ENCODE measurements around the gene NUCB1.
"Not testable (repeated sequence)": the region's sequence is repeated elsewhere in the genome, so short reads cannot be mapped to it uniquely, and the experiment has no call there.

Gene NUCB1

DNA sequence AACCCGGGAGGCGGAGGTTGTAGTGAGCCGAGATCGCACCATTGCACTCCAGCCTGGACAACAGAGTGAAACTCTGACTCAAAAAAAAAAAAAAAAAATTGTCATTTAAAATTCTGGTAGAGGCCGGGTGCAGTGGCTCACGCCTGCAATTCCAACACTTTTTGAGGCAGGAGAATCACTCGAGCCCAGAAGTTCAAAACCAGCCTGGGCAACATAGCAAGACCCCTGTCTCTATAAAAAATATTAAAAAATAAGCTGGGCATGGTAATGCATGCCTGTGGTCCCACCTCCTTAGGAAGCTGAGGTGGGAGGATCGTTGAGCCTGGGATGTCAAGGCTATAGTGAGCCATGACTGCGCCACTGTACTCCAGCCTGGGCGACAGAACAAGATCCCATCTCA is 6.2 kb downstream of the NUCB1 start:
- no peak for DNase-seq

DNA sequence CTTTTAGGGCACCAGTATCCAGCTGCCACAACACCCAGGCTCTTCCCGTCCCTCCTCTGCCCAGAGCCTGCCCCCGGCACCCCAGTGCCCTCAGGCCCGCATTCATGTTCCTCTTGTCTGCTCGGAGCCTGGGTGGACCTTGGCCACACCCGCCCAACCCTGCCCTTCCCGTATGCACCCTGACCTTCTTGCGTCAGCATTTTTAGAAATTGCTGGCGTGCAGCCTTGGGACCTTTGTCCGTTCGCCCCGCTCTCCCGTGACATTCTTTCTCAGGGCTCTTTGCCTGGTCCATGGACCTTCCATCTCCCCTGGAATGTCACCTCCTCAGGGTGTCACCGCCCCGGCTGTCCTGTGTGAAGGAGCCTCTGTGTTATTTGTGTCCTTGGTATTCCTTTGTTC is 7.6 kb downstream of the NUCB1 start:
- no peak for DNase-seq

DNA sequence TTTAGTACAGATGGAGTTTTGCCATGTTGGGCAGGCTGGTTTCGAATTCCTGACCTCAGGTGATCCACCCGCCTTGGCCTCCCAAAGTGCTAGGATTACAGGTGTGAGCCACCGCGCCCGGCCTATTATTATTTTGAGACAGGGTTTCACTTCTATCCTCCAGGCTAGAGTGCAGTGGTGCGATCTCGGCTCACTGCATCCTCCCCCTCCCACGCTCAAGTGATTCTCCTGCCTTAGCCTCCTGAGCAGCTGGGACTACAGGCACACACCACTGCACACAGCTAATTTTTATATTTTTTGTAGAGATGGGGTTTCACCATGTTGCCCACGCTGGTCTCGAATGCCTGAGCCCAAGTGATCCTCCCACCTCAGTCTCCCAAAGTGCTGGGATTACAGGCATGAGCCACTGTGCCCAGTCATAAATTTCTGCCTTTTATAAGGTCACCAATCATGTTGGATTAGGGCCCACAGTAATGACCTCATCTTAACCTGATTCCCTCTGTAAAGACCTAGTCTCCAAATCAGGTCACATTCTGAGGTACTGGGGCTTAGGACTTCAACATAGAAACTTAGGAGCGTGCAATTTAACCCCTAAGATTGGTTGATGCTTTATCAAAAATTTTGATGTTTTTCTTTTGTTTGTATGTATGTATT is 9.4 kb downstream of the NUCB1 start:
- DNase-seq = not testable (repeated sequence)

DNA sequence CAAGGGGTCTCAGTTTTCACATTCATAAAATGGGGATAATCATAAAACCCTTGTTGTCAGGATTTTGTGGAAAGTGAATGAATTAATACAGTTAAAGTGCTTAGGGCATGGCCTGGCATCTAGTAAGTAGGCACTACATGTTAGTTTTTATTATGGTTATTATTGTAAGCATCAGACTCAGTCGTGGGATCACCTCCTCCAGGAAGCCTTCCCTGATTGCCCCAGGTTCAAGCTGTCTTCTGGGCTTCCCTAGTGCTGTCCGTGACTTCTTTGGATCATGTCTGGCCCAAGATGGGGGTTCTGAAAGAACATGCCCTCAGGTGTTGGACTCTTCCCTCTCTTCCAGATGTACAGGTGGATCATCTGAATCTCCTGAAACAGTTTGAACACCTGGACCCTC is 10.7 kb downstream of the NUCB1 start:
- no peak for DNase-seq

DNA sequence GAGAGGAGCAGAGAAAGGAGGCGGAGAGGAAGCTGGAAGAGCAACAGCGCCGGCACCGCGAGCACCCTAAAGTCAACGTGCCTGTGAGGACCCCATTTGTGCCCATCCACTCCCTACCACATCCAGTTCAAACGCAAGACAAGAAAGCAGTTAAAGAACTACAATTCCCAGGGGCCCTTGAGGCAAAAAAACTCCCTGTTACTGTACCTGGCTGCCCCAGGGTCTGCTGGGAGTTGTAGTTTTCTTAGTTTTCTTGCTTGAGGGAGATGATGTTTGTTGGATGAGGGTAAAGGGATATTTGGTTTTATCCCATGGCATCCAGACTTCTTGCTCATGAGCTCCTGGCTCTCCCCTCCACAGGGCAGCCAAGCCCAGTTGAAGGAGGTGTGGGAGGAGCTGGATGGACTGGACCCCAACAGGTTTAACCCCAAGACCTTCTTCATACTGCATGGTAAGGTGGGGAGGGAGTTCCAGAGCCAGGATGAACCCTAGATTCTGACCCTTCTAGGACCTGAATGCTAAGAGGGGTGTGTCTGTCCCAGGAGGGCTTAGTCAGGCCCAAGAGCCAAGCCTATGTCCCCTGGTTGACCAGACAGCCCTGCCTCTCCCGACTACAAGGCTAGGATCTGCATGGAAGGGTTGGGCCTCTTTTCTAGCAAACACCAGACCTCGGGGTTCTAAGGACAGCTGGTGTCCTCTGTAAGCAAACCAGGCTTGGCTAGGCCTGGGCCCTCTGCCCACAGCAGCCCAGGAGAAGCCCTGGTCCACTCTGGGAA is 13.2 kb downstream of the NUCB1 start:
- DNase-seq = no peak

DNA sequence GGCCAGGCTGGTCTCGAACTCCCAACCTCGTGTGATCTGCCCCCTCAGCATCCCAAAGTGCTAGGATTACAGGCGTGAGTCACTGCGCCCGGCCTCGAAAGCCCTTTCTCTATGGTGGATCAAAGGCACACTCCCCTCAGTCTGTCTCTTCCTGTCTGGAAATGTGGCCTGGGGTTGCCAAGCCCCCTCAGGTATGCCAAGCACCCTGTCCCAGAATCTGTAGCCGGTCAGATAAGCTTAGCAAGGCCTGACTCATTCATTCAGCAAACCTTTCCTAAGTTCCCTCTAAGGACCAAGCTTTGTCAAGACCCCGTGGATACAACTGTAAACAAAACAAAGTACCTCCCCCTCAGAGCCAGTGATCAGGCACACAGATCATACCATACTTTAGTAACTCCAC is 14.1 kb downstream of the NUCB1 start:
- DNase-seq = no peak

DNA sequence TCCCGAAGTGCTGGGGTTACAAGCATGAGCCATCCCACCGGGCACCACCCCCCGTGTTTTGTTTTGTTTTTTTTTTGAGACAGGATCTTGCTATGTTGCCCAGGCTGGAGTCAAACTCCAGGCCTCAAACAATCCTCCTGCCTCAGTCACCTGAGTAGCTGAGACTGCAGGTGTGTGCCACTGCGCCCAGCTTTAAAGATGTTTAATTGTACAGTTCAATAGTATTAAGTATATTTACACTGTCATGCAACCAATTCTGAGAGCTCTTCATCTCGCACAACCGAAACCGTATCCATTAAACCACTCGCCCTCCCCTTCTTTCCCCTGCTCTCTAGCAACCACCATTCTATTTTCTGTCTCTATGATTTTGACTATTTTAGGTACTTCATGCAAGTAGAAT is 15.6 kb downstream of the NUCB1 start:
- no peak for DNase-seq

DNA sequence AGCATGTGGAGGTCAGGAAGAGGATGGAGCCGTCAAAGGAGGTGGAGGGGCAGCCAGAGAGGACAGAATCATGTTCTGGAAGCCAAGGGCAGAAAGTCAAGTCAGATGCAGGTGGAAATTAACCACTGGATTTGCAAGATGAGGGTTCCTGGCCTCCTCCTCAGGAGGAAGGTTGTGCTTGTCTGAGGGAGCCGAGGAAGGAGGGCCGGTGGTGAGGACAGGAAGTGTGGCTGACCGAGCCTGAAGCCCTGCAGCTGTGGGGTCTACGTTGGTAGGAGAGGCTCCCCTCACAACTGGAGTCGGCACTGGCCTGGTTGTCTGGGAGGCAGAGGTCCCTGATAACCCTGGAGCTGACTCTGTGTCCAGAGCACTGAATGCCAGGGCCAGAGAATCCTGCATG is 18.0 kb downstream of the NUCB1 start:
- DNase-seq = no peak

DNA sequence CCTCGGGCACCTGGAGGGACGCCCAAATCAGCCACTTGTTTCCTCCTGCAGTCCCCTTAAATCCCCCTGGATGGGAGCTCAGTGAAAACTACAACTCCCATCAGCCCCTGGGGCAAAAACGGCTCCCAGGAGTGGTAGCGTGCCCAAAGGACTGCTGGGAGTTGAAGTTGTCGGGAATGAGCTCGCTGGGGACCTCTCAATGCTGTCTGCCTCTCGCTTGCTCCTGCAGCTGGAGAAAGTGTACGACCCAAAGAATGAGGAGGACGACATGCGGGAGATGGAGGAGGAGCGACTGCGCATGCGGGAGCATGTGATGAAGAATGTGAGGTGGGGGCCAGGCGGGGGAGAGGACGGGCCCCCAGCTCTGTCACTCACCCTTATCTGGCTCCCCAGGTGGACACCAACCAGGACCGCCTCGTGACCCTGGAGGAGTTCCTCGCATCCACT is 18.7 kb downstream of the NUCB1 start:
- no peak for DNase-seq

DNA sequence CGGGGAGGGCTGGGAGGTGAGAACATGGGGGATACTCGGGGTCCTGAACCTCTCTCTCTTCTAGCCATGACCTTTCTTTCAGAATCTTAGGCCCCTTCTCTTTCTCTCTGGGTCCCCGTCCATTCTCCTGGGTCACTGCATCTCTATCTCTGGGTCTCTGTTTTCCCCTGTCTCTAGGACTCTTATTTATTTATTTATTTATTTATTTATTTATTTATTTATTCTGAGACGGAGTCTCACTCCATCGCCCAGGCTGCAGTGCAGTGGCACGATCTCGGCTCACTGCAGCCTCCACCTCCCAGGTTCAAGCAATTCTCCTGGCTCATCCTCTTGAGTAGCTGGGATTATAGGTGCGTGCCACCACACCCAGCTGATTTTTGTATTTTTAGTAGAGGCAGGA is 19.2 kb downstream of the NUCB1 start:
- not testable (repeated sequence) for DNase-seq

DNA sequence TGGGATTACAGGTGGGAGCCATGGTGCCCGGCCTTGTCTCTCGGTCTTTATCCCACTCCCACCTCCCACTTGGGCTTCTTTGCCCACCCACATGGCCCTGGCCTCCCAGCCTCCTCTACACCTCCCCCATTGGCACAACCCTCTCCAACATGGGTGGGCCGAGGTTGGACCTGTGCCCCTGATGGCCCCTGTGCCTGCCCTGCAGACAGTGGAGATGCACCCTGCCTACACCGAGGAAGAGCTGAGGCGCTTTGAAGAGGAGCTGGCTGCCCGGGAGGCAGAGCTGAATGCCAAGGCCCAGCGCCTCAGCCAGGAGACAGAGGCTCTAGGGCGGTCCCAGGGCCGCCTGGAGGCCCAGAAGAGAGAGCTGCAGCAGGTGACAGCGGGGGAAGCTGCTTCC is 20.8 kb downstream of the NUCB1 start:
- DNase-seq = no peak

DNA sequence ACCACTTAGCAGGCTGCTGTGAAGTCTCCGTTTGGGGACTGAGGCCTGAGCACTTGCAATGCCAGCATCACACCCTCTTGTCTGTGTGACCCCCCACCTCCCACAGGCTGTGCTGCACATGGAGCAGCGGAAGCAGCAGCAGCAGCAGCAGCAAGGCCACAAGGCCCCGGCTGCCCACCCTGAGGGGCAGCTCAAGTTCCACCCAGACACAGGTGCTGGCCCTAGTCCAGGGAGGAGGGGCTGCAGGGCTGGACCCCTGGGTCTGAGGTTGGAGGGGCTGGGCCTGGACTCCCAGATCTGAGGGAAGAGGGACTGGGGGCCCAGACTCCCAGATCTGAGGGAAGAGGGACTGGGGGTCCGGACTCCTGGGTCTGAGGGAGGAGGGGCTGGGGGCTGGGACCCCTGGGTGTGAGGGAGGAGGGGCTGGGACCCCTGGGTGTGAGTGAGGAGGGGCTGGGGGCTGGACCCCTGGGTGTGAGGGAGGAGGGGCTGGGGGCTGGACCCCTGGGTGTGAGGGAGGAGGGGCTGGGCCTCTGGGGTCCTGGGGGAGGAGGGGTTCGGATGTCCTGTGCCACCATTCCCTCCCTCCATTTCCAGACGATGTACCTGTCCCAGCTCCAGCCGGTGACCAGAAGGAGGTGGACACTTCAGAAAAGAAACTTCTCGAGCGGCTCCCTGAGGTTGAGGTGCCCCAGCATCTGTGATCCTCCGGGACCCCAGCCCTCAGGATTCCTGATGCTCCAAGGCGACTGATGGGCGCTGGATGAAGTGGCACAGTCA is 21.8 kb downstream of the NUCB1 start:
- DNase-seq = no peak

DNA sequence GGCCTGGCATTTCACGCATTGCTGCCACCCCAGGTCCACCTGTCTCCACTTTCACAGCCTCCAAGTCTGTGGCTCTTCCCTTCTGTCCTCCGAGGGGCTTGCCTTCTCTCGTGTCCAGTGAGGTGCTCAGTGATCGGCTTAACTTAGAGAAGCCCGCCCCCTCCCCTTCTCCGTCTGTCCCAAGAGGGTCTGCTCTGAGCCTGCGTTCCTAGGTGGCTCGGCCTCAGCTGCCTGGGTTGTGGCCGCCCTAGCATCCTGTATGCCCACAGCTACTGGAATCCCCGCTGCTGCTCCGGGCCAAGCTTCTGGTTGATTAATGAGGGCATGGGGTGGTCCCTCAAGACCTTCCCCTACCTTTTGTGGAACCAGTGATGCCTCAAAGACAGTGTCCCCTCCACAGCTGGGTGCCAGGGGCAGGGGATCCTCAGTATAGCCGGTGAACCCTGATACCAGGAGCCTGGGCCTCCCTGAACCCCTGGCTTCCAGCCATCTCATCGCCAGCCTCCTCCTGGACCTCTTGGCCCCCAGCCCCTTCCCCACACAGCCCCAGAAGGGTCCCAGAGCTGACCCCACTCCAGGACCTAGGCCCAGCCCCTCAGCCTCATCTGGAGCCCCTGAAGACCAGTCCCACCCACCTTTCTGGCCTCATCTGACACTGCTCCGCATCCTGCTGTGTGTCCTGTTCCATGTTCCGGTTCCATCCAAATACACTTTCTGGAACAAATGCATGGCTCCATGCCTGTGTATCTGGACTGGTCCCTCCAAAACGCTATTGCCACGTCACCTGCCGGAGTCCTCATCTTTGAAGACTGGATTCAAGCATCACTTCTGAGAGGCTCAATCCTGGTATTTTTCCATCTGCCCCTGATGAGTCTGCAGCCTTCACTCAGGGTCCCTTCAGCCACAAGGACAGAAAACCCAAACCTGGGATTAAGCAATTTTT is 22.7 kb downstream of the NUCB1 start:
- no peak for DNase-seq

DNA sequence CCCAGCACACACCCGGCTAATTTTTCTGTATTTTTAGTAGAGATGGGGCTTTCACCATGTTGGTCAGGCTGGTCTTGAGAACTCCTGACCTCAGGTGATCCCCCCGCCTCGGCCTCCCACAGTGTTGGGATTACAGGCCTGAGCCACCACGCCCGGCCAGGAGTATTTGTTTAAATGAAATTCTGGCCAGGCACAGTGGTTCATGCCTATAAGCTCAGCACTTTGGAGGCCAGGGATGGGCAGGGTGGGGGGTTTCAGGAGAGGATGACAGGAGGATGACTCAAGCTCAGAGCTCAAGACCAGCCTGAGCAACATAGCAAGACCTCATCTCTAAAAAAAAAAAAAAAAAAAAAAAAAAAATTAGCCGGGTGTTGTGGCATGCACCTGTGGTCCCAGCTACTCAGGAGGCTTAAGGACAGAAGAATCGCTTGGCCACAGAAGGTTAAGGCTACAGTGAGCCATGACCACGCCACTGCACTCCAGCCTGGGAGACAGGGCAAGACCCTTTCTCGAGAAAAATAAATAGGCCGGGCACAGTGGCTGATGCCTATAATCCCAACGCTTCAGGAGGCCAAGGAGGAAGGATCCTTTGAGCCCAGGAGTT is 25.2 kb downstream of the NUCB1 start:
- DNase-seq = no peak

DNA sequence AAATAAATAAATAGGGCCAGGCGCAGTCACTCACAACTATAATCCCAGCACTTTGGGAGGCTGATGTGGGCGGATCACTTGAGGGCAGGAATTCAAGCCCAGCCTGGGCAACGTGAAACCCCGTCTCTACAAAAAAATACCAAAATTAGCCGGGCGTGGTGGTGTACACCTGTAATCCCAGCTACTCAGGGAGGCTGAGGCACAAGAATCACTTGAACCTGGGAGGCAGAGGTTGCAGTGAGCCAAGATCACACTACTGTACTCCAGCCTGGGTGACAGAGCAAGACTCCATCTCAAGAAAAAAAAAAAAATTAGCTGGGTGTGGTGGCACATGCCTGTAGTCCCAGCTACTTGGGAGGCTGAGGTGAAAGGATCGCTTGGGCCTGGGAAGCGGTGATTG is 25.8 kb downstream of the NUCB1 start:
- DNase-seq = not testable (repeated sequence)

DNA sequence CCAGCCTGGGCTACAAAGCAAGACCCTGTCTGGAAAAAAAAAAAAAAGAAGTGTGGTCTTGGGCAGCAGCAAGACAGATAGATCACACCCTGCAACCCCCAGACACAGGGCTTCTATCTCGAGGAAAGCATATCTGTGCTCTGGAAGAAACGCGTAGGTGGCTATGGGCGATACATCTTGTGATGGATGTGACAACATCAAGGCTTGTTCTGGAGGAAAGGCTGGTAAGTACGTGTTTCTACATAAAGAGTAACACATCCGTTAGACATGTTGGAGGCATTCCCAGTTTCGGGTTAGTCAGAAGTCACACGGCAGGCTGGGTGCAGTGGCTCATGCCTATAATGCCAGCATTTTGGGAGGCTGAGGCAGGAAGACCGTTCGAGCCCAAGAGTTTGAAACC is 26.8 kb downstream of the NUCB1 start:
- DNase-seq = no peak

DNA sequence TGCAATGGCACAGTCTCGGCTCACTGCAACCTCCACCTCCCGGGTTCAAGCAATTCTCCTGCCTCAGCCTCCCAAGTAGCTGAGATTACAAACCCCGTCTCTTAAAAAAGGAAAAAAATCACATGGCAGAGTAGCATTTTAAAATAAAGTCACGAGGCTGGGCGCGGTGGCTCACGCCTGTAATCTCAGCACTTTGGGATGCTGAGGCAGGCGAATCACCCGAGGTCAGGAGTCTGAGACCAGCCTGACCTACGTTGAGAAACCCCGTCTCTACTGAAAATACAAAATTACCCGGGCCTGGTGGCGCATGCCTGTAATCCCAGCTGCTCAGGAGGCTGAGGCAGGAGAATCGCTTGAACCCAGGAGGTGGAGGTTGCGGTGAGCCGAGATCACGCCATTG is 27.6 kb downstream of the NUCB1 start:
- not testable (repeated sequence) for DNase-seq

DNA sequence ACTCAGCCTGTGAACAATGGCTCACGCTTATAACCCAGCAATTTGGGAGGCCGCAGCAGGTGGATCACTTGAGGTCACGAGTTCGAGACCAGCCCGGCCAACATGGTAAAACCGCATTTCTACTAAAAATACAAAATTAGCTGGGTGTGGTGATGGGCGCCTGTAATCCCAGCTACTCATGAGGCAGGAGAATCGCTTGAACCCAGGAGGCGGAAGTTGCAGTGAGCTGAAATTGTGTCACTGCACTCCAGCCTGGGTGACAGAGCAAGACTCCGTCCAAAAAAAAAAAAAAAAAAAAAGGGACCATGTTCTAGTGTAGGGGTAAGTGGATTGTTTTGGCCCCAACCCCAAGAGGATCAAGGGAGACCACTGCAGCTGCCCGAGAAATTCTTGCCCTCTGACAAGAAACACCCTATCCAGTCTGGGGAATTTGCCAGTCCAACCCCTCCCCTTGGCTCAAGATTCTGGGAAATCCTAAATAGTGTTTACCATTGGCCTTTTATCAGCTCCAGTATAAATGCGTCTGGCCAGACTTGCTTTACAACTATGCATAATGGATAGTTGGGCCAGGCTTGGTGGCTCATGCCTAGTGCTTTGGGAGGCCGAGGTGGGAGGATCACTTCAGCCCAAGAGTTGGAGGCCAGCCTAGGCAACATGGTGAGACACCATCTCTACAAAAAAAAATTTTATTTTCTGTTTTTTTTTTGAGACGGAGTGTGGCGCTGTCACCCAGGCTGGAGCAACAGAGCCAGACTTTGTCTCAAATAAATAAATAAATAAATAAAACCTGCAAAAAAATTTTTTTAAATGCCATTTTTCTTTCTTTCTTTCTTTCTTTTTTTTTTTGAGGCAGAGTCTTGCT is 28.3 kb downstream of the NUCB1 start:
- DNase-seq = no peak

DNA sequence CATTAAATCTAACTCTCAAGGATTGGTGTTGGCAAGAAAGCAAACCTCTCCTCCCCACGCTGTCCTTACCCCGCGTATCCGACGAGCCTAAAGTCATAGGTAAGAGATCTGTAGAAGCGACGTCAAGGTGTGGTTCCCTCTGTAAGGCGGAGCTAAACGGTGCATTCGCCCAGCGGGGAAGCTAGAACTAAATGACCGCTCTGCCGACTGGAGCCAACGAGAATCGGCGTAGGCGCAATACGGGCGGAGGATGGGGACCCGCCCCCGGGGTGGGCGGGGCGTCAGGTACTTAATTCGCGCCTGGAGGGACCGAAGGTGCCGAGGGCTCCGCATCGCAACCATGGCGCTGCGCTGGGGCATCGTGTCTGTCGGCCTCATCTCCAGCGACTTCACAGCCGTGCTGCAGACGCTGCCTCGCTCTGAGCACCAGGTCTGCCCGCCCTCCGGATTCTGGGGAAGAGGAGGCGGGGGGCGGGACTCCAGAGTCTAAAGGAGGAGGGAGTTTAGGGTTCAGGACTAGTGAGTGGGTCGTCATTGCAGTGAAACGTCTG is 33.3 kb downstream of the NUCB1 start, which contains the start of gene DHDH:
Gene DHDH, plus strand, starts transcription at position 318 of the 551 bp plus-strand sequence. Its CDS starts 23 bp downstream, at position 341.
- DNase-seq = peak; percentile 75 to 88

DNA sequence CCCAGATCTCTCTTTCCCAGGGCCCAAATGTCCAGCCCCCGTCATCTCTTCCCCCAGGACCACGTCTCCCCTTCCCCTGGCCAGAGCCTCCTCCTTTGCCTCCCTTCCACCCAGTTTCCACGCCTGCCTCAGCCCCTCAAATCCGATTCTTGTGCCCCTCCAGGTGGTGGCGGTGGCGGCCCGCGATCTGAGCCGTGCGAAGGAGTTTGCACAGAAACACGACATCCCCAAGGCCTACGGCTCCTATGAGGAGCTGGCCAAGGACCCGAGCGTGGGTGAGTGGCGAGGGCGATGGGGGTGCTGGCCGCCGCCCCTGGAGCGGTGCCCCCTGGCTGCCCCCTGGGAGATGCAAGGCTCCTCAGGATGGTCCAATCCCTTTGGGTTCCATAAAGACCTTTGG is 34.7 kb downstream of the NUCB1 start:
- DNase-seq = no peak

DNA sequence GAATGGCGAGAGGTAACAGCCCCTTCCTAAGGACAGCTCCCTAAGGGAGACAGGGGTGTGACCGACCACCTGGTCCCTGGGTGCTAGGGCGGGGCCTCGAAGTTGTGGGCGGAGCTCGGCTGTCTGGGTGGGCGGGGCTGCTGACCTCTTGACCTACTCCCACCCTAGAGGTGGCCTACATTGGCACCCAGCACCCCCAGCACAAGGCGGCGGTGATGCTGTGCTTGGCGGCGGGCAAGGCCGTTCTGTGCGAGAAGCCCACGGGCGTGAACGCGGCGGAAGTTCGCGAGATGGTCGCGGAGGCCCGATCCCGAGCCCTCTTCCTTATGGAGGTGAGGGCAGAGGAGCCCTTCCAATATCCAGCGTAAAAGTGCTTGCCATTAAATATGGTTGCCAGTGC is 35.8 kb downstream of the NUCB1 start:
- DNase-seq = no peak

Measured in SHP77 (cell line).